Tibial artery (tissue), 4 donors: ENCODE data around the gene MAST4.

Experiments
- DNase-seq, 2 donors: peaks; one replicate each; pipeline ENCODE4 v3.0.0-alpha.2; 2019
- H3K27ac ChIP-seq, 2 donors: fragments of 200-600 bp; sonication (generic) in 1 of 2; 1 replicate in 1 of 2; 2 replicates in 1 of 2; pipeline ENCODE4 v1.5.1; 2018 to 2019; ENCODE audit warnings: mild to moderate bottlenecking in 1 of 2
- H3K27me3 ChIP-seq, 2 donors: fragments of 200-600 bp; sonication (generic) in 1 of 2; one replicate each; pipeline versions ENCODE4 v1.5.1 to v1.6.0; 2016 to 2019
- H3K36me3 ChIP-seq, 3 donors: fragments of 200-600 bp; sonication (generic) in 2 of 3; one replicate each; pipeline ENCODE4 v1.5.1; 2016 to 2019; ENCODE audit warnings: mild to moderate bottlenecking in 2 of 3
- H3K4me1 ChIP-seq, 4 donors: fragments of 200-600 bp; sonication (generic) in 2 of 4; 1 replicate in 3 of 4; 2 replicates in 1 of 4; pipeline ENCODE4 v1.5.1; 2016 to 2019
- H3K4me3 ChIP-seq, 2 donors: fragments of 200-600 bp; sonication (generic) in 1 of 2; 1 replicate in 1 of 2; 2 replicates in 1 of 2; pipeline ENCODE4 v1.5.1; 2018 to 2019; ENCODE audit warnings: mild to moderate bottlenecking in 2 of 2
- H3K9me3 ChIP-seq, 3 donors: fragments of 200-600 bp; sonication (generic) in 1 of 3; one replicate each; pipeline ENCODE4 v1.5.1; 2016 to 2019
- CTCF ChIP-seq, 2 experiments: fragments of 200-600 bp in 1 of 2; fragments of 450-650 bp in 1 of 2; IDR thresholded peaks; one replicate each; pipeline ENCODE4 v1.5.1; 2017 to 2019; ENCODE audit warnings: antibody characterized with exemption in 2 of 2, mild to moderate bottlenecking in 1 of 2, moderate library complexity in 1 of 2
- intact Hi-C: fragments of 100-400 bp; cut with DNase I; formaldehyde crosslinking; loops from one replicate; pipeline ENCODE4 v1.15.0; 2023; ENCODE audit warnings: low total_unique reads

MAST4 gene

GRCh38 chr5:66807743-66808142 lies 211.6 kb downstream of the MAST4 start:
- Histone ChIP-seq H3K27me3 (peaks cover 0 to 6% of the 10 kb centered on the region in 2 donors), H3K4me1 (no peaks in the 10 kb centered on the region), H3K36me3 (no peaks in the 10 kb centered on the region), H3K4me3 (no peak overlapping the region), H3K27ac (no peak overlapping the region), H3K9me3 (no peaks in the 10 kb centered on the region)
- intact Hi-C loops: no loop called here
- DNase-seq: no peak
- TF ChIP-seq CTCF (IDR thresholded peaks at IDR 0.05): peak in 1 of 2 experiments; percentile 39

- Histone ChIP-seq H3K36me3 (no peaks in the 10 kb centered on the region), H3K27me3 (peaks cover 0 to 6% of the 10 kb centered on the region in 2 donors), H3K4me1 (no peaks in the 10 kb centered on the region), H3K27ac (no peak overlapping the region), H3K4me3 (no peak overlapping the region), H3K9me3 (no peaks in the 10 kb centered on the region)
- DNase-seq: no peak
- no peak for TF ChIP-seq CTCF (IDR thresholded peaks at IDR 0.05)
- intact Hi-C loops: no loop called here
Measured at GRCh38 chr5:66808663-66809062, 212.5 kb downstream of the MAST4 start.

GRCh38 chr5:66810151-66810550 lies 214.0 kb downstream of the MAST4 start:
- peaks cover 0 to 6% of the 10 kb centered on the region in 2 donors for H3K27me3 ChIP-seq
- TF ChIP-seq CTCF (IDR thresholded peaks at IDR 0.05): no peak
- no peaks in the 10 kb centered on the region for H3K9me3 ChIP-seq
- H3K36me3 ChIP-seq: no peaks in the 10 kb centered on the region
- no peak overlapping the region for H3K4me3 ChIP-seq
- DNase-seq: no peak
- H3K4me1 ChIP-seq: no peaks in the 10 kb centered on the region
- H3K27ac ChIP-seq: no peak overlapping the region
- intact Hi-C loops: loop anchor here (5.0 to 10.0 kb wide), 3 partner anchors 125 to 397 kb away; no protein-coding TSS in a partner anchor

GRCh38 chr5:66810848-66811261 lies 214.7 kb downstream of the MAST4 start:
- no peak for TF ChIP-seq CTCF (IDR thresholded peaks at IDR 0.05)
- no peaks in the 10 kb centered on the region for H3K9me3 ChIP-seq
- no peak overlapping the region for H3K27ac ChIP-seq
- peaks cover 0 to 6% of the 10 kb centered on the region in 2 donors for H3K27me3 ChIP-seq
- DNase-seq: no peak
- H3K4me3 ChIP-seq: no peak overlapping the region
- no peaks in the 10 kb centered on the region for H3K36me3 ChIP-seq
- intact Hi-C loops: loop anchor here (5.0 to 10.0 kb wide), 3 partner anchors 124 to 396 kb away; no protein-coding TSS in a partner anchor
- H3K4me1 ChIP-seq: no peaks in the 10 kb centered on the region

- H3K36me3 ChIP-seq: no peaks in the 10 kb centered on the region
- intact Hi-C loops: loop anchor here (5.0 to 10.0 kb wide), 3 partner anchors 123 to 395 kb away; no protein-coding TSS in a partner anchor
- no peaks in the 10 kb centered on the region for H3K9me3 ChIP-seq
- no peaks in the 10 kb centered on the region for H3K4me1 ChIP-seq
- DNase-seq: no peak
- no peak overlapping the region for H3K4me3 ChIP-seq
- H3K27ac ChIP-seq: no peak overlapping the region
- peaks cover 0 to 6% of the 10 kb centered on the region in 2 donors for H3K27me3 ChIP-seq
- no peak for TF ChIP-seq CTCF (IDR thresholded peaks at IDR 0.05)
Measured at GRCh38 chr5:66812291-66812690, 216.1 kb downstream of the MAST4 start.

- DNase-seq: no peak
- H3K4me1 ChIP-seq: no peaks in the 10 kb centered on the region
- no peak for TF ChIP-seq CTCF (IDR thresholded peaks at IDR 0.05)
- peaks cover 0 to 6% of the 10 kb centered on the region in 2 donors for H3K27me3 ChIP-seq
- no peak overlapping the region for H3K27ac ChIP-seq
- intact Hi-C loops: loop anchor here (5.0 to 10.0 kb wide), 3 partner anchors 121 to 394 kb away; no protein-coding TSS in a partner anchor
- no peaks in the 10 kb centered on the region for H3K9me3 ChIP-seq
- H3K36me3 ChIP-seq: no peaks in the 10 kb centered on the region
- H3K4me3 ChIP-seq: no peak overlapping the region
Measured at GRCh38 chr5:66813306-66813705, 217.1 kb downstream of the MAST4 start.
